Activated T-helper 1 cell treated with Interleukin-2 at 50 U/mL for 16 hours (primary cell): ENCODE measurements around the gene CD99L2.

ENCODE experiments used
- DNase-seq: peaks from one replicate; pipeline ENCODE4 v3.0.0-alpha.2; 2020; ENCODE audit warnings: low read depth

The CD99L2 gene

GRCh38 chrX:150898343-150899190 is at the start of gene CD99L2:
TSS of gene CD99L2 (minus strand) at chrX:150898668. CDS start at chrX:150898588, 80 bp downstream.
- peak; percentile 86 for DNase-seq

- DNase-seq = no peak
Observed at GRCh38 chrX:150944233-150944632, 45.8 kb upstream of the CD99L2 start.

DNA sequence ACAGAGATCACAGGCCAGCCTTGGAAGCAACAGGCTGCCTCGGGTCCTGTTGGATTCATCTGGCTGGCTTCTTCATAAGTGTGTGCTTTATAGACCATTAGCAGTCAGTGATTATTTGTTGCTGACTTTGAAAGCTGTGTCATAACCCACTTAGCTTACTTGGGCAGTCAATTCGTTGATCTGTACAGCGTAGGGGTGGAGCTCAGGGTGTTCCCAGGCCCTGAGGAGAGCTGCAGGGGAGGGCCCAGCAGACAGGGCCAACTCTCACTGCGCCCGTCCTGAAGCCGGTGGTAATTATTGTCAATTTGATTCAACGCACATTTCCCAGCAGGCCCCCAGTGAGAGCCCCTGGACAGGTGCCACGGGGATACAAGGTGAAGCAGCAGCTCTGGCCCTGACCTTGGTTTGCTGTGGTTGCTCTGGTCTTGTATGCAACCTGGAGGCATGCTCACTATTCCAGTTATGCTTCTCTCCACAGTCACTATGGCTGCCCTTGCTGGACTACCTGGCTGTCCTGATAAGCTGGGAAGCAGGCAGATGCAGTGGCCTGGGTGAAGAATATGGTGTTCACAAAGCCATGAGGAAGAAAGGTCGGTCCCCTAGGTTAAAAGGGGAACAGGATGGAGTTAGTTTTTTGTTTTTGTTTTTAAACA is 44.6 kb upstream of the CD99L2 start:
- DNase-seq = no peak

GRCh38 chrX:150941580-150941979 is 43.1 kb upstream of the CD99L2 start:
- DNase-seq = no peak

- no peak for DNase-seq
Observed at GRCh38 chrX:150940844-150941495, 42.5 kb upstream of the CD99L2 start.

GRCh38 chrX:150936556-150936955 is 38.1 kb upstream of the CD99L2 start:
- DNase-seq = no peak

DNA sequence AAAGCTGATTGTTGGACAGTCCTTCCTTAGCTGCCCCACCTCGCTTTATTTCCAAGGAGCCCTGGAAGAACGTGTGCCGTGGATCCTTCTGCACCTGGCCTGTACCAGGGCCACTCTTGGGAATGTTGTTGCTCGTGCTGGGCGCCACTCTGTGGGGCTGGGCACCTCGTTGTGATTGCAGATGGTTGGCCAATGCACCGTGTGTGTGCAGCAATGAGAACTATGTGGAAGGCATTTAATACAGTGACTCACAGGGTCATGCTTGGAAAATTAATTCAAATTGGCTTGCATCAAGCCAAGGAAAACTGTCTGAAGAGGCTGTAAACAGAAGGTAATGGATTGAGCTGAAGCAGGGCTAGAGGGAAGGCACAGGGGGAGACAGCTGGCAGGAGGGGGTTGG is 37.0 kb upstream of the CD99L2 start:
- DNase-seq = no peak

- DNase-seq = no peak
Observed at GRCh38 chrX:150934453-150934852, 36.0 kb upstream of the CD99L2 start.

DNA sequence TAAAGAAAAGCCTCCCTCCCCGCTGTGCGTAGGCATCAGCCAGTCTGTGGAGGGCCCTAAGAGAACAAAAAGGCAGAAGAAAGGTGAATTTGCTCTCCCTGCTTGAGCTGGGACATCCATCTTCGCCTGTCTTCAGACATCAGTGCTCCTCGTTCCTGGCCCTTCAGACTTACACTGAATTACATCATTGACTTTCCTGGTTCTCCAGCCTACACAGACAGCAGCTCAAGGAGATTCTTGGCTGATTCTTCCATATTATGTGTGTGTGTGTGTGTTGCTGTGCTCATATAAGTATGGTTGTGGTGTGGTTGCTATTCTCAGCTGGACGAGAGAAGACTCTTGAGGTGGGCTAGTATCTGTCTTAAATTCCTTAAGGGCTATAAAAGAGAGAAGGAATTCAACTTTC is 35.5 kb upstream of the CD99L2 start:
- DNase-seq = no peak

GRCh38 chrX:150929058-150929457 is 30.6 kb upstream of the CD99L2 start:
- DNase-seq = no peak

- DNase-seq = no peak
Observed at GRCh38 chrX:150926791-150927190, 28.3 kb upstream of the CD99L2 start.

- DNase-seq = no peak
Observed at GRCh38 chrX:150926304-150926703, 27.8 kb upstream of the CD99L2 start.

- DNase-seq = no peak
Observed at GRCh38 chrX:150919401-150919800, 20.9 kb upstream of the CD99L2 start.

DNA sequence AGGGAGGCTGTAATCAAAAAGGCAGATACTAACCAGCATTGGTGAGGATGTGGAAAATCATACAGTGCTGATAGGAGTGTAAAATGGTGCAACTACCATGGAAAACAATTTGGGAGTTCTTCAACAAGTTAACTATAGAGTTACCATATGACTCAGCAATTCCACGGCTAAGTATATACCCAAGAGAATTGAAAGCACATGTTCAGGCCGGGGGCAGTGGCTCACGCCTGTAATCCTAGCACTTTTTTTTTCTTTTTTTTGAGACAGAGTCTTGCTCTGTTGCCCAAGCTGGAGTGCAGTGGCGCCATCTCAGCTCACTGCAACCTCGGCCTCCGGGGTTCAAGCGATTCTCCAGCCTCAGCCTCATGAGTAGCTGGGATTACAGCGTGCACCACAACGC is 15.0 kb upstream of the CD99L2 start:
- no peak for DNase-seq

DNA sequence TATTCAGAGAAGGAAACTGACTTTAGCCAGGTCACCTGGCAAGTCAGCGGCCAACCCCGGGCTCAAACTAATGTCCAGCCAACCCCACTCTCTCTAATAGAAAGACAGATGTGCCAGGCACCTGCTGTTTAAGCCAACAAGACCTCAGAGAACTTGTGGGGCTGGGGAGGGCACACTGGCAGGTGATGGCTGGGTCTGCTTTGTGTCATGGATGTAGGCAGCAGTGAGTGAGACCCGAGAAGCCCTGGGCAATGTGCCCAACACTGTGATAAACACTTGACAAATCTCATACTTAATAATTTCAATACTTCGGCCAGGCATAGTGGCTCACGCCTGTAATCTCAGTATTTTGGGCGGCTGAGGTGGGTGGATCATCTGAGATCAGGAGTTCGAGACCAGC is 9.0 kb upstream of the CD99L2 start:
- no peak for DNase-seq

DNA sequence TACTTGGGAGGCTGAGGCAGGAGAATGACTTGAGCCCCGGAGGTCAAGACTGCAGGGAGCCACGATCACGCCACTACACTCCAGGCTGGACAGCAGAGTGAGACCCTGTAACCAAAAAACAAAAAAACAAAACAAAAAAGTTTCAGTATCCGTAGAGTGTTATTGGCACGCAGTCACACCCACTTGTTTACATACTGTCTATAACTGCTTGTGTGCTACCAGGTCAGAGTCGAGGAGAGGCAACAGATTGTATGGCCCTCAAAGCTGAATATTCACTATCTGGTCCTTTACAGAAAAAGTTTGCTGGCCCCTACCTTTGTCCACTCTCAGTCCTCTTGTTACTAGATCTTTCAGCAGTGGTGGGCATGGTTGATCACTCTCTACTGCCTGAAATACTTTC is 8.2 kb upstream of the CD99L2 start:
- DNase-seq = no peak

- no peak for DNase-seq
Observed at GRCh38 chrX:150905293-150905692, 6.8 kb upstream of the CD99L2 start.

GRCh38 chrX:150903110-150903508 is 4.6 kb upstream of the CD99L2 start:
- DNase-seq = no peak

GRCh38 chrX:150902434-150903109 is 4.1 kb upstream of the CD99L2 start:
- no peak for DNase-seq

DNA sequence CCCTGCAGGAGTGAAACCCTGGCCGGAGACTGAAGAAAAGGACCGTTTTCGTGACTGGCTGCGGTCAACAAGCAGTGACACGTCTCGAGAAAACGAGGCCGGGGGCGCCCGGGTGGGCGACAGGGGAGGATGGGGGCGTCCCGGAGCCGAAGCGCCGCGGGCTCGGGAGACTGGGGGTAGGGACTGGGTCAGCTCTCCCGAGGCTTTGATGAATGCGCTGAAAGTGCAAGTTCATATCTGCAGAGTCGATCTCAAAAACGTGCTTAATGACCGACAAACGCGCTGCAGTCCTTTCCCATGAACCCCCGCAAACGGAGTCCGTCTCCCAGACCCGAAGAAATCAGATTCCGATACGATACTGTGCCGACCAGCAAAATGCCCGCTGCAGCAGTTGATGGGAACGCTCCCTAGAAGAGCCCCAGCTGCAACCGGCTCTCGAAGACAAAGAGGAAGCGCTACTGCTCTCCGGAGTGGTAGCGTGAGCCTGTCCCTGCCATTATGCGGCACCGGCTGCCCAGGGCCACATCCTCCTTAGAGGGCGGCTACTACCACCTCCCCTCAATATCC is 806 bp upstream of the CD99L2 start:
- DNase-seq = no peak

- no peak for DNase-seq
Observed at GRCh38 chrX:150897421-150898320, 797 bp downstream of the CD99L2 start.
